A549 treated with ZK216348 at 1 μM for 4 hours (cell line): Measurements from ENCODE around the gene TRIM33. TPM values are rescaled to one million over a fixed set of nuclear protein-coding genes. Genes with fewer than 3 reads are reported as not detected.

Experiments
- total RNA-seq: library from RNA; stranded (reverse); fragments of 200-300 nt; extraction: Qiagen RNA extraction; gene quantifications from 5 replicates; pipeline ENCODE4 v1.2.3, GENCODE V29; 2022; ENCODE audit warnings: low read depth

TRIM33 gene
- 10.4 to 17.7 TPM (median 12.7 TPM) in 5 replicates for total RNA-seq

GRCh38 chr1:114511032-114511785 lies at the start of gene TRIM33:
Gene TRIM33, minus strand, starts transcription at chr1:114511203. Its CDS starts 127 bp downstream, at chr1:114511076.

Other genes with a start within 250 kb of the TRIM33 start
- gene BCAS2, start 70.4 kb upstream of the TRIM33 start, total RNA-seq = 24.7 to 30.6 TPM (median 25.8 TPM) in 5 replicates
- 0.20 to 0.52 TPM (median 0.34 TPM) in 5 replicates for gene DENND2C, start 158.8 kb upstream of the TRIM33 start, total RNA-seq
- 0.32 TPM in 1 of 5 replicates, not detected in the others for gene AMPD1, start 184.3 kb upstream of the TRIM33 start, total RNA-seq
- 17.0 to 38.0 TPM (median 29.9 TPM) in 5 replicates for gene NRAS, start 205.6 kb upstream of the TRIM33 start, total RNA-seq
- 123 to 173 TPM (median 127 TPM) in 5 replicates for gene CSDE1, start 246.8 kb upstream of the TRIM33 start, total RNA-seq